HCT116 (cell line): ENCODE measurements around the gene TACC3.

Source experiments
- CEBPB ChIP-seq: IDR thresholded peaks from 2 replicates; pipeline ENCODE4 v1.6.1; 2012; ENCODE audit warnings: low read depth
- EGR1 ChIP-seq: IDR thresholded peaks from 2 replicates; pipeline ENCODE4 v1.6.1; 2012; ENCODE audit warnings: low read depth
- EZH2 ChIP-seq: fragments of 200-600 bp; sonication (generic); IDR thresholded peaks from 2 replicates; pipeline ENCODE4 v1.6.1; 2017; ENCODE audit warnings: antibody characterized with exemption, mixed run types
- EZH2phosphoT487 ChIP-seq: fragments of 200-600 bp; IDR thresholded peaks from 2 replicates; pipeline ENCODE4 v1.6.1; 2018; ENCODE audit warnings: antibody characterized with exemption, borderline replicate concordance
- JUND ChIP-seq: IDR thresholded peaks from 2 replicates; pipeline ENCODE4 v1.6.1; 2012
- MAX ChIP-seq: IDR thresholded peaks from 2 replicates; pipeline ENCODE4 v1.6.1; 2012
- POLR2A ChIP-seq: IDR thresholded peaks from 2 replicates; pipeline ENCODE4 v1.7.0; 2011; ENCODE audit warnings: borderline replicate concordance; ENCODE audit not compliant: insufficient read depth, insufficient read length; ENCODE audit errors: extremely low read depth
- SP1 ChIP-seq: IDR thresholded peaks from 2 replicates; pipeline ENCODE4 v1.6.1; 2012; ENCODE audit warnings: low read depth
- ZBTB33 ChIP-seq: IDR thresholded peaks from 2 replicates; pipeline ENCODE4 v1.6.1; 2011; ENCODE audit warnings: mild to moderate bottlenecking, low read length, moderate library complexity; ENCODE audit not compliant: insufficient replicate concordance; ENCODE audit errors: extremely low read depth
- ZFX ChIP-seq: fragments of 450-650 bp; IDR thresholded peaks from 2 replicates; pipeline ENCODE4 v1.6.1; 2017
- TF ChIP-seq, protein P1 (sequence below), 3 experiments: fragments of 200-600 bp in 1 of 3; sonication (generic) in 1 of 3; IDR thresholded peaks in 2 of 3; conservative IDR thresholded peaks in 1 of 3; 2 replicates each; pipeline ENCODE4 v1.5.1; 2012 to 2017; ENCODE audit warnings: low read depth in 2 of 3, low read length in 2 of 3, antibody characterized with exemption in 1 of 3, borderline replicate concordance in 1 of 3, control low read depth in 1 of 3, mild to moderate bottlenecking in 1 of 3, mixed read lengths in 1 of 3, mixed run types in 1 of 3, moderate library complexity in 1 of 3; ENCODE audit not compliant: insufficient read depth in 1 of 3
- TF ChIP-seq, protein P2 (sequence below): IDR thresholded peaks from 2 replicates; pipeline ENCODE4 v1.6.1; 2012; ENCODE audit warnings: low read depth

DNA sequence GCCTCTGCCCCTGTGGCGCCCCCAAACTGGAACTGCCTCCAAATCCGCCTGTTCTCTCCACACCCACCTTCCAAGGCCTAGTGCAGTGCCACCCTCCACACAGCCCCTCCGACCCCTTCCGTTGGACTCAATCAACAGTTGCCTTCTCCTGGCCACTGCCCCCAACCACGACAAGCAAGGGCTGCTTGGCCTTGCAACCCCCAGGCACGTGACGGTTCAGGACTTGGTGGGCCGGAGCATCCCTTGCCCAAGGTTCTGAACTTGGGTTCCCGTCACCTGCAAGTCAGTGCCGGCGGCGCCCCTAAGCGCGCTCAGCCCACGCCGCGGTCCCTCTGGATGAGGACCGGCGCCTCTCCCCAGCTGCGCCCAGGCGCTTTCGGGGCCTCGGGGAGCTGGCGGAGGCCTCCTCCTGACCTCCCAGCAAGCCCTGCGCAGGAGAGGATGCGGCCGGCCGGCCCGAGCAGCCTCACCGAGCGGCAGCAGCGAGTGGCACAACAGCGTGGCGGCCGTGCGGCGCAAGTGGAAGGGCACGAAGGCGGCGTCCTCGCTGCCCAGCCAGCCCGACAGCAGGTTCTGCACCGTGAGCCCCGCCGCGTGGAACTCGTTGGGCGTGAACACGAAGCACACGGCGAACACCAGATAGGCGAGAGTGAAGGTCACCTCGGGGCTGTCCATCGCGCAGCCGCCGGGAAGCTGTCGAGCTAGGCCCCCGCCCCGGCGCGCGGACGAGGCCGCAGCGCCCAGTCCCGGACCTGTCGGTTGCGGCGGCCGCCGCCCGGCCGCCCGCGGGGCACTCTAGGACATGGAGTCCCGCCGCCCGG lies 948 bp upstream of the TACC3 start:
- no peak for TF ChIP-seq POLR2A
- TF ChIP-seq, protein P1, sequence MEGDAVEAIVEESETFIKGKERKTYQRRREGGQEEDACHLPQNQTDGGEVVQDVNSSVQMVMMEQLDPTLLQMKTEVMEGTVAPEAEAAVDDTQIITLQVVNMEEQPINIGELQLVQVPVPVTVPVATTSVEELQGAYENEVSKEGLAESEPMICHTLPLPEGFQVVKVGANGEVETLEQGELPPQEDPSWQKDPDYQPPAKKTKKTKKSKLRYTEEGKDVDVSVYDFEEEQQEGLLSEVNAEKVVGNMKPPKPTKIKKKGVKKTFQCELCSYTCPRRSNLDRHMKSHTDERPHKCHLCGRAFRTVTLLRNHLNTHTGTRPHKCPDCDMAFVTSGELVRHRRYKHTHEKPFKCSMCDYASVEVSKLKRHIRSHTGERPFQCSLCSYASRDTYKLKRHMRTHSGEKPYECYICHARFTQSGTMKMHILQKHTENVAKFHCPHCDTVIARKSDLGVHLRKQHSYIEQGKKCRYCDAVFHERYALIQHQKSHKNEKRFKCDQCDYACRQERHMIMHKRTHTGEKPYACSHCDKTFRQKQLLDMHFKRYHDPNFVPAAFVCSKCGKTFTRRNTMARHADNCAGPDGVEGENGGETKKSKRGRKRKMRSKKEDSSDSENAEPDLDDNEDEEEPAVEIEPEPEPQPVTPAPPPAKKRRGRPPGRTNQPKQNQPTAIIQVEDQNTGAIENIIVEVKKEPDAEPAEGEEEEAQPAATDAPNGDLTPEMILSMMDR (IDR thresholded peaks at IDR 0.05 in 2 of 3, conservative IDR thresholded peaks at IDR 0.05 in 1 of 3; ENCODE audit: borderline replicate concordance in 1 of 3, insufficient read depth in 1 of 3, low read depth in 2 of 3, low read length in 2 of 3), result no peak
- no peak for TF ChIP-seq ZBTB33
- TF ChIP-seq EGR1, result no peak
- TF ChIP-seq JUND, result no peak
- TF ChIP-seq, protein P2, sequence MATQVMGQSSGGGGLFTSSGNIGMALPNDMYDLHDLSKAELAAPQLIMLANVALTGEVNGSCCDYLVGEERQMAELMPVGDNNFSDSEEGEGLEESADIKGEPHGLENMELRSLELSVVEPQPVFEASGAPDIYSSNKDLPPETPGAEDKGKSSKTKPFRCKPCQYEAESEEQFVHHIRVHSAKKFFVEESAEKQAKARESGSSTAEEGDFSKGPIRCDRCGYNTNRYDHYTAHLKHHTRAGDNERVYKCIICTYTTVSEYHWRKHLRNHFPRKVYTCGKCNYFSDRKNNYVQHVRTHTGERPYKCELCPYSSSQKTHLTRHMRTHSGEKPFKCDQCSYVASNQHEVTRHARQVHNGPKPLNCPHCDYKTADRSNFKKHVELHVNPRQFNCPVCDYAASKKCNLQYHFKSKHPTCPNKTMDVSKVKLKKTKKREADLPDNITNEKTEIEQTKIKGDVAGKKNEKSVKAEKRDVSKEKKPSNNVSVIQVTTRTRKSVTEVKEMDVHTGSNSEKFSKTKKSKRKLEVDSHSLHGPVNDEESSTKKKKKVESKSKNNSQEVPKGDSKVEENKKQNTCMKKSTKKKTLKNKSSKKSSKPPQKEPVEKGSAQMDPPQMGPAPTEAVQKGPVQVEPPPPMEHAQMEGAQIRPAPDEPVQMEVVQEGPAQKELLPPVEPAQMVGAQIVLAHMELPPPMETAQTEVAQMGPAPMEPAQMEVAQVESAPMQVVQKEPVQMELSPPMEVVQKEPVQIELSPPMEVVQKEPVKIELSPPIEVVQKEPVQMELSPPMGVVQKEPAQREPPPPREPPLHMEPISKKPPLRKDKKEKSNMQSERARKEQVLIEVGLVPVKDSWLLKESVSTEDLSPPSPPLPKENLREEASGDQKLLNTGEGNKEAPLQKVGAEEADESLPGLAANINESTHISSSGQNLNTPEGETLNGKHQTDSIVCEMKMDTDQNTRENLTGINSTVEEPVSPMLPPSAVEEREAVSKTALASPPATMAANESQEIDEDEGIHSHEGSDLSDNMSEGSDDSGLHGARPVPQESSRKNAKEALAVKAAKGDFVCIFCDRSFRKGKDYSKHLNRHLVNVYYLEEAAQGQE, result no peak
- no peak for TF ChIP-seq EZH2phosphoT487
- TF ChIP-seq CEBPB, result no peak
- no peak for TF ChIP-seq MAX
- TF ChIP-seq SP1, result no peak
- no peak for TF ChIP-seq EZH2
- peak; percentile 86 for TF ChIP-seq ZFX
